WTC11 (cell line): Measurements from ENCODE around the gene CARMIL1. TPM values are rescaled to one million over a fixed set of nuclear protein-coding genes. Genes with fewer than 3 reads are reported as not detected.

Experiments used
- ATAC-seq: fragments of 200-7000 bp; cut with Tn5 transposase; 2 replicates; pipeline ENCODE4 v1.10.0; 2021; ENCODE audit warnings: mild to moderate bottlenecking, moderate library complexity
- CTCF ChIA-PET: fragments of 300-600 bp; sonication (Branson Sonifier 250); formaldehyde crosslinking; loops from one replicate; lab custom pipeline; 2021; ENCODE audit warnings: antibody characterized with exemption; lab: Charles Lee
- POLR2A ChIA-PET: fragments of 350-600 bp; sonication (Branson Sonifier 250); formaldehyde crosslinking; loops from one replicate; lab custom pipeline; 2021; ENCODE audit warnings: antibody characterized with exemption; lab: Charles Lee
- DNase-seq: peaks from one replicate; pipeline ENCODE4 v3.0.0; 2021; ENCODE audit warnings: low spot score
- H3K27ac Mint-ChIP-seq: 2 replicates; pipeline ENCODE4 v1.8.0; 2021; ENCODE audit warnings: mixed read lengths
- H3K27me3 Mint-ChIP-seq: 2 replicates; pipeline ENCODE4 v1.8.0; 2021; ENCODE audit warnings: low read depth, mild to moderate bottlenecking, moderate library complexity, mixed read lengths
- H3K36me3 Mint-ChIP-seq: 2 replicates; pipeline ENCODE4 v1.8.0; 2021; ENCODE audit warnings: mixed read lengths
- H3K4me1 Mint-ChIP-seq: 2 replicates; pipeline ENCODE4 v1.8.0; 2022; ENCODE audit warnings: mixed read lengths
- H3K4me3 Mint-ChIP-seq: 2 replicates; pipeline ENCODE4 v1.8.0; 2021; ENCODE audit warnings: mild to moderate bottlenecking, moderate library complexity, mixed read lengths
- H3K9me3 Mint-ChIP-seq: 2 replicates; pipeline ENCODE4 v1.8.0; 2021; ENCODE audit warnings: mixed read lengths
- ATF6 ChIP-seq: sonication (generic); formaldehyde crosslinking; IDR thresholded peaks from 2 replicates; pipeline ENCODE4 v1.8.1; 2023; ENCODE audit warnings: mild to moderate bottlenecking, missing genetic modification reagents
- ELF4 ChIP-seq: sonication (generic); formaldehyde crosslinking; IDR thresholded peaks from 2 replicates; pipeline ENCODE4 v1.8.1; 2022; ENCODE audit warnings: low read depth, mild to moderate bottlenecking, moderate library complexity, missing genetic modification reagents
- FOXK1 ChIP-seq: sonication (generic); formaldehyde crosslinking; IDR thresholded peaks from 2 replicates; pipeline ENCODE4 v1.8.0; 2022; ENCODE audit warnings: mild to moderate bottlenecking, moderate library complexity, missing genetic modification reagents
- GTF2I ChIP-seq: fragments of 250-450 bp; sonication (Bioruptor Pico); conservative IDR thresholded peaks from 2 replicates; pipeline ENCODE4 v1.4.0; 2021; ENCODE audit warnings: mild to moderate bottlenecking
- IRF2 ChIP-seq: sonication (generic); formaldehyde crosslinking; IDR thresholded peaks from 2 replicates; pipeline ENCODE4 v1.8.0; 2022; ENCODE audit warnings: low read depth, missing genetic modification reagents, borderline replicate concordance
- NFATC4 ChIP-seq: fragments of 250-450 bp; sonication (Bioruptor Pico); IDR thresholded peaks from 2 replicates; pipeline ENCODE4 v1.9.0; 2021; ENCODE audit warnings: mild to moderate bottlenecking
- SMAD3 ChIP-seq: sonication (generic); formaldehyde crosslinking; IDR thresholded peaks from 2 replicates; pipeline ENCODE4 v1.8.0; 2022; ENCODE audit warnings: missing genetic modification reagents, mild to moderate bottlenecking, borderline replicate concordance
- SP1 ChIP-seq: sonication (generic); formaldehyde crosslinking; conservative IDR thresholded peaks from 2 replicates; pipeline ENCODE4 v1.8.1; 2022; ENCODE audit warnings: missing genetic modification reagents
- TCF7 ChIP-seq: sonication (generic); formaldehyde crosslinking; IDR thresholded peaks from 2 replicates; pipeline ENCODE4 v1.8.0; 2022; ENCODE audit warnings: mild to moderate bottlenecking, low read depth, missing genetic modification reagents, moderate library complexity
- ZBTB21 ChIP-seq: sonication (generic); formaldehyde crosslinking; IDR thresholded peaks from 2 replicates; pipeline ENCODE4 v1.8.1; 2023; ENCODE audit warnings: mild to moderate bottlenecking, missing genetic modification reagents, borderline replicate concordance
- ZNF121 ChIP-seq: sonication (generic); formaldehyde crosslinking; IDR thresholded peaks from 2 replicates; pipeline ENCODE4 v1.8.0; 2023; ENCODE audit warnings: missing genetic modification reagents
- ZNF281 ChIP-seq: sonication (generic); formaldehyde crosslinking; IDR thresholded peaks from 2 replicates; pipeline ENCODE4 v1.8.0; 2023; ENCODE audit warnings: mild to moderate bottlenecking, missing genetic modification reagents
- ZSCAN18 ChIP-seq: fragments of 250-450 bp; sonication (Bioruptor Pico); IDR thresholded peaks from 2 replicates; pipeline ENCODE4 v2.1.2; 2022; ENCODE audit warnings: mild to moderate bottlenecking, moderate library complexity
- total RNA-seq: library from RNA; stranded (reverse); gene quantifications from 3 replicates; pipeline ENCODE4 v1.2.3, GENCODE V29; 2021
- TF ChIP-seq, protein P1 (sequence below): fragments of 250-450 bp; sonication (Bioruptor Pico); IDR thresholded peaks from 2 replicates; pipeline ENCODE4 v1.9.0; 2021; ENCODE audit warnings: mild to moderate bottlenecking

CARMIL1 gene
- total RNA-seq, 1 experiment from 2014 or later = 36.2 TPM

GRCh38 chr6:25428758-25429317 is 149.7 kb downstream of the CARMIL1 start:
- CTCF ChIA-PET = no interaction called here
- H3K4me1 Mint-ChIP-seq = peaks cover 42% of the 10 kb centered on the region
- no peak for DNase-seq
- TF ChIP-seq ELF4 (CRISPR knock-in tag) = no peak
- TF ChIP-seq TCF7 (CRISPR knock-in tag) = no peak
- no peak for TF ChIP-seq ZSCAN18 (CRISPR knock-in tag)
- TF ChIP-seq ZNF121 (CRISPR knock-in tag) = no peak
- TF ChIP-seq NFATC4 (CRISPR knock-in tag) = no peak
- TF ChIP-seq, protein P1, sequence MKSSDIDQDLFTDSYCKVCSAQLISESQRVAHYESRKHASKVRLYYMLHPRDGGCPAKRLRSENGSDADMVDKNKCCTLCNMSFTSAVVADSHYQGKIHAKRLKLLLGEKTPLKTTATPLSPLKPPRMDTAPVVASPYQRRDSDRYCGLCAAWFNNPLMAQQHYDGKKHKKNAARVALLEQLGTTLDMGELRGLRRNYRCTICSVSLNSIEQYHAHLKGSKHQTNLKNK (CRISPR knock-in tag) = no peak
- TF ChIP-seq FOXK1 = no peak
- no peak for TF ChIP-seq IRF2 (CRISPR knock-in tag)
- H3K36me3 Mint-ChIP-seq = no peaks in the 10 kb centered on the region
- H3K27me3 Mint-ChIP-seq = no peaks in the 10 kb centered on the region
- H3K27ac Mint-ChIP-seq = peak overlapping the region; percentile 7; the same call in 1 of the 2 replicates
- no peak for ATAC-seq
- H3K9me3 Mint-ChIP-seq = no peaks in the 10 kb centered on the region
- no peak overlapping the region for H3K4me3 Mint-ChIP-seq
- POLR2A ChIA-PET = no interaction called here

DNA sequence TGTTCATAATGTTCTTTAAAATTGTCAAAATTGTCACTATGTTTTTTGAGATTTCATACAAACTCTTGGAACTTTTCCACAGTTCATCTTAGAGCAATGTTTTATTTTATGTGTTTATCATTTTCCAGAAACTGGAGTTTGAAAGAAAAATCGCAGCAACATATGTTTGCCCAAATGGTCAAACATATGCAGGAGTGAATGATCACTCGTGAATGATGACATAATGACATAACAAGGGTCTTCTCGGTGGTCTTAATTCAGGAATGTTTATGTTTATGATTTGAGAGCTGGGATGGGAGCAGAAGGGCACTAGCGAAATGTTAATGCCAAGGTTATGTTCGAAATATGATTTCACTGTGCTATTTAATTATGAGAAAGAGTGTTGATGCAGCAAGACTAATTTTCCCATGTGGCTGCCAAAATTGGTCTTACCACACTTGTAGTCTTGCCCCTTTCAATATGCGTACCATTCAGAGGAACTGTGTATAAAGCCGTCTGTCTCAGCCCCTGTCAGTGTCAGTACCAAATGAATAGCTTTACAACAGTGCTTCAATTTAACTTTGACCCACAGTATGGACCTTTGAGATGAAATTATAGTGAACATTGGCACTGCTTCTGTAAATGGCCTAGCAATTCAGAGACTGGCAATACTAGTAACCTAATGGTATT is 152.3 kb downstream of the CARMIL1 start:
- Mint-ChIP-seq H3K27me3 (no peaks in the 10 kb centered on the region), H3K4me1 (peaks cover 18% of the 10 kb centered on the region), H3K9me3 (no peaks in the 10 kb centered on the region), H3K4me3 (no peak overlapping the region), H3K36me3 (no peaks in the 10 kb centered on the region), H3K27ac (peak overlapping the region; percentile 32)
- no peak for TF ChIP-seq ATF6 (CRISPR knock-in tag)
- ChIA-PET POLR2A (no interaction called here), CTCF (no interaction called here)
- DNase-seq (no peak), ATAC-seq (no peak)

GRCh38 chr6:25431975-25432307 is 152.8 kb downstream of the CARMIL1 start:
- Mint-ChIP-seq H3K4me1 (peaks cover 16% of the 10 kb centered on the region), H3K27ac (no peak overlapping the region), H3K4me3 (no peak overlapping the region), H3K36me3 (no peaks in the 10 kb centered on the region), H3K27me3 (no peaks in the 10 kb centered on the region), H3K9me3 (no peaks in the 10 kb centered on the region)
- ChIA-PET CTCF (no interaction called here), POLR2A (no interaction called here)
- TF ChIP-seq ZNF281 (CRISPR knock-in tag) (no peak), FOXK1 (no peak), NFATC4 (CRISPR knock-in tag) (no peak), GTF2I (CRISPR knock-in tag) (no peak), SP1 (CRISPR knock-in tag) (no peak), SMAD3 (CRISPR knock-in tag) (no peak), ZBTB21 (no peak)
- ATAC-seq (no peak), DNase-seq (no peak)
